Peyer's patch (tissue), 4 donors: Measurements from ENCODE around the gene MUC5AC.

Experiments
- CTCF ChIP-seq, 6 experiments: fragments of 450-650 bp in 4 of 6; fragments of 200-600 bp in 2 of 6; sonication (generic) in 1 of 6; IDR thresholded peaks; one replicate each; pipeline ENCODE4 v1.5.1; 2017 to 2019; ENCODE audit warnings: antibody characterized with exemption in 6 of 6, mild to moderate bottlenecking in 3 of 6, moderate library complexity in 1 of 6
- POLR2A ChIP-seq, 2 donors: fragments of 450-650 bp; IDR thresholded peaks; one replicate each; pipeline ENCODE4 v1.5.1; 2017; ENCODE audit warnings: antibody characterized with exemption in 2 of 2, mild to moderate bottlenecking in 2 of 2, moderate library complexity in 2 of 2

GRCh38 chr11:1178201-1178885 is 20.6 kb downstream of the MUC5AC start:
- TF ChIP-seq POLR2A (IDR thresholded peaks at IDR 0.05) (no peak), CTCF (IDR thresholded peaks at IDR 0.05) (no peak)
